ENCODE results near the gene DCHS1. TPM values are rescaled to one million over a fixed set of nuclear protein-coding genes. Genes with fewer than 3 reads are reported as not detected.

The DCHS1 gene
- total and polyA plus RNA-seq, 4 donors, result 29.1 to 43.6 (median 40.8) TPM

DNA sequence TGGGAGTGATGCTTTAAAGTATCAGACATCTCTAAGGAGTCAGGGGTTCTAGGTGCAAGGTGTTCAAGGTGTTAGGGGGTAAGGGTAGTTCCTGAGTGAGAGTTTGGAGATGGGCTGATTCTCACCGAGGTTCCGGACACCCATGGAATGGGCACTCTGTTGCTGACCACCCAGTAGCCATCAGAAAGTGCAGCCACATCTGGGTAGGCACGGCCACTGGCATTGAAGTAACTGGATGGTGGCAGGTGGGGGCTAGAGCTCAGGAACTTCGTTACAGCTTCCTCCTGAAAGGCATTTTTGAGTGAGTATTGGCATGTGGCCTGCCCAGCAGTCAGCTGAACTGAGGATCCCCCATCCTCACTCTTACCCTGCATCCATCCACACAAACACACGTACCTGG lies 40.6 kb downstream of the DCHS1 start:
- Histone ChIP-seq H3K4me3 (ENCODE audit: low read depth, low read length) (no peak overlapping the region), H3K4me1 (ENCODE audit: control insufficient read depth, insufficient read depth, low read length) (peaks cover 39% of the 10 kb centered on the region), H3K27me3 (ENCODE audit: control insufficient read depth, insufficient read depth, low read length) (no peaks in the 10 kb centered on the region), H3K9me3 (ENCODE audit: control insufficient read depth, insufficient read depth, low read length) (no peaks in the 10 kb centered on the region), H3K36me3 (ENCODE audit: control insufficient read depth, insufficient read depth, low read length) (peaks cover 35% of the 10 kb centered on the region), H3K27ac (ENCODE audit: low read depth, low read length) (no peak overlapping the region)
- 100% methylated on average over 3 of the region's 5 CpGs for WGBS (ENCODE audit: insufficient coverage)
- DNase-seq (ENCODE audit: low read depth in 4 of 6, low spot score in 6 of 6), result no peak

- DNase-seq (ENCODE audit: low read depth in 4 of 6, low spot score in 6 of 6), result no peak
- Histone ChIP-seq H3K36me3 (ENCODE audit: control insufficient read depth, insufficient read depth, low read length) (peaks cover 41% of the 10 kb centered on the region), H3K4me1 (ENCODE audit: control insufficient read depth, insufficient read depth, low read length) (peaks cover 38% of the 10 kb centered on the region), H3K4me3 (ENCODE audit: low read depth, low read length) (no peak overlapping the region), H3K9me3 (ENCODE audit: control insufficient read depth, insufficient read depth, low read length) (no peaks in the 10 kb centered on the region), H3K27me3 (ENCODE audit: control insufficient read depth, insufficient read depth, low read length) (no peaks in the 10 kb centered on the region), H3K27ac (ENCODE audit: low read depth, low read length) (no peak overlapping the region)
- WGBS (ENCODE audit: insufficient coverage), result 100% methylated on average over 1 of the region's 2 CpGs
Observed at GRCh38 chr11:6614446-6614845, 41.2 kb downstream of the DCHS1 start.

DNA sequence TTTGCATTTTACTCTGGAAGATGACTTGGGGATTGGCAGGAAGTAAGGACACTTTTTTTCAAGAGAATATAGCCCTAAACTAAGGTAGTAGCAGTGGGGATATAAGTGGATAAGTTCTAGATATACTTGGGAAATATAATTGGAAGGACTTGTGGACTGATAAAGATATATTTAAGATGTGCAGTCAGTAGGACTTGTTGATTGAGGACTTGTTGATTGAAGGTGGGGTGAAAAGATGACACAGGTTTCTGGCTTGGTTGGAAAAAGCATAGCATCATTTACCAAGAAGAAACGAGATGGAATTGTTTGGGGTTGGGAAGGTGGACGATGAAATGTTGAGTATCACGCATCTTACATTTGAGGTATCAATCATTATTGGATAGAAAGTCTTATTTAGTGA lies 42.1 kb downstream of the DCHS1 start:
- Histone ChIP-seq H3K27me3 (ENCODE audit: control insufficient read depth, insufficient read depth, low read length) (no peaks in the 10 kb centered on the region), H3K36me3 (ENCODE audit: control insufficient read depth, insufficient read depth, low read length) (peaks cover 50% of the 10 kb centered on the region), H3K4me1 (ENCODE audit: control insufficient read depth, insufficient read depth, low read length) (peaks cover 30% of the 10 kb centered on the region), H3K9me3 (ENCODE audit: control insufficient read depth, insufficient read depth, low read length) (no peaks in the 10 kb centered on the region), H3K4me3 (ENCODE audit: low read depth, low read length) (no peak overlapping the region), H3K27ac (ENCODE audit: low read depth, low read length) (peak overlapping the region; percentile 99)
- DNase-seq (ENCODE audit: low read depth in 4 of 6, low spot score in 6 of 6), result no peak
- 92% methylated on average over 3 of the region's 3 CpGs for WGBS (ENCODE audit: insufficient coverage)

DNA sequence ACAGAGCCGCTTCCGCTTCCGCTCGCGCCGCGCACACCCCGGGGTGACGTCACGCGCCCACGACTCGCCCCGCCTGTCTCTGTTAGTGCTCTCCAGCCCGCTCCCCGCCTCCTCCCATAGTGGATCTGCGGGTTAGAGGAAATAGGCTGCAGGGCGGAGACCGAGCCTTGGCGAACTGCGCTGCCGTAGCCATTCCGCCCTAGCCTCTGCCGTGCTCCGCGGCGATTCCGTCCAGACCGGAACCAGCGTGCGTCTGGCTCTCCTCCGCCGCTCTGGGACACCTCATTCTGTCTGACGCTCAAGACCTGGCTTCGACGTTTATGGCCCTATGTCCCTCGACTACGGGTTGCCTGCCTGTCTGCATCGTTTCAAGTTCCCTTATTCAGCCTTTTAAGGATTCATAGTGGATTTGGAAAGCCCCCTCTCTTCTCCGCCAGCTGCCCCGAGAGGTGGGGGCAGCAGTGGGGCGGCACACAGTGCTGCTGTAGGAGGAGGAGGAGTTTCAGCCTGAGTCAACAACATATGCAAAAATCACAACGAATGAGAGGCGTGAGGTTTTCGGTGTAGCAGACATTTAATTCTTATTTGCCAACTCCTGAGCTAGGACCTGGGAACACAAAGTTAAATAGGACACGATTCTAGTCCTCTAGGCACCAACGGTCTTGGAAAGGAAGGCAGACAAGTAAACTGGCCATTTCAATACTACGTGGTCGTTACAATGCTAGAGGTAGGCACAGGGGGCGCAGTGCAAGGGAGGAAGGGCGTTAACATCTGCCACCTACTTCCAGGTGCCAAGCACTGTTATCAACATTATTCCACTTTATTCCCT lies 43.2 kb downstream of the DCHS1 start, which contains the start of gene TAF10:
TSS of gene TAF10 (minus strand) at position 4 of the 829 bp plus-strand sequence. CDS start 27 bp downstream, outside the sequence.
- Histone ChIP-seq H3K27me3 (ENCODE audit: control insufficient read depth, insufficient read depth, low read length) (no peaks in the 10 kb centered on the region), H3K36me3 (ENCODE audit: control insufficient read depth, insufficient read depth, low read length) (peaks cover 59% of the 10 kb centered on the region), H3K4me1 (ENCODE audit: control insufficient read depth, insufficient read depth, low read length) (peaks cover 21% of the 10 kb centered on the region), H3K27ac (ENCODE audit: low read depth, low read length) (peak within 1 kb of the TSS; percentile 99), H3K4me3 (ENCODE audit: low read depth, low read length) (peak within 1 kb of the TSS; percentile 91), H3K9me3 (ENCODE audit: control insufficient read depth, insufficient read depth, low read length) (no peaks in the 10 kb centered on the region)
- WGBS (ENCODE audit: insufficient coverage), result 0% methylated on average over 42 of the region's 51 CpGs
- peak; percentile 85 to 98 (median 89) for DNase-seq (ENCODE audit: low read depth in 4 of 6, low spot score in 6 of 6)

DNA sequence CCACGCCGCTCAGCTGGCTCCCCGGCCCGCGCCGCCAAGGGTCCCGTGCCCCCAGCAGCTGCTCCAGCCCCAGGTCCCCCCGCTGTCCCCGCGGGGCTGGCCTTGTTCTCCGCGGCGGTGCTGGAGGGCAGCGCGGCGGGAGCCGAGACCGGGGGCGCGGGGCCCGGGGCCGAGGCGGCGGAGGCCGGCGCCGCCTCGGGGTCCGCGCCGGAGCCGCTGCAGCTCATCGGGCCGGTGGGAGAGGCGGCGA lies 43.7 kb downstream of the DCHS1 start:
- H3K4me1 ChIP-seq (ENCODE audit: control insufficient read depth, insufficient read depth, low read length), result peaks cover 22% of the 10 kb centered on the region
- H3K27ac ChIP-seq (ENCODE audit: low read depth, low read length), result peak overlapping the region; percentile 89
- H3K36me3 ChIP-seq (ENCODE audit: control insufficient read depth, insufficient read depth, low read length), result peaks cover 59% of the 10 kb centered on the region
- peak overlapping the region; percentile 91 for H3K4me3 ChIP-seq (ENCODE audit: low read depth, low read length)
- WGBS (ENCODE audit: insufficient coverage), result under 1% methylated on average over 36 of the region's 36 CpGs
- no peaks in the 10 kb centered on the region for H3K27me3 ChIP-seq (ENCODE audit: control insufficient read depth, insufficient read depth, low read length)
- DNase-seq (ENCODE audit: low read depth in 4 of 6, low spot score in 6 of 6), result no peak
- no peaks in the 10 kb centered on the region for H3K9me3 ChIP-seq (ENCODE audit: control insufficient read depth, insufficient read depth, low read length)

DNA sequence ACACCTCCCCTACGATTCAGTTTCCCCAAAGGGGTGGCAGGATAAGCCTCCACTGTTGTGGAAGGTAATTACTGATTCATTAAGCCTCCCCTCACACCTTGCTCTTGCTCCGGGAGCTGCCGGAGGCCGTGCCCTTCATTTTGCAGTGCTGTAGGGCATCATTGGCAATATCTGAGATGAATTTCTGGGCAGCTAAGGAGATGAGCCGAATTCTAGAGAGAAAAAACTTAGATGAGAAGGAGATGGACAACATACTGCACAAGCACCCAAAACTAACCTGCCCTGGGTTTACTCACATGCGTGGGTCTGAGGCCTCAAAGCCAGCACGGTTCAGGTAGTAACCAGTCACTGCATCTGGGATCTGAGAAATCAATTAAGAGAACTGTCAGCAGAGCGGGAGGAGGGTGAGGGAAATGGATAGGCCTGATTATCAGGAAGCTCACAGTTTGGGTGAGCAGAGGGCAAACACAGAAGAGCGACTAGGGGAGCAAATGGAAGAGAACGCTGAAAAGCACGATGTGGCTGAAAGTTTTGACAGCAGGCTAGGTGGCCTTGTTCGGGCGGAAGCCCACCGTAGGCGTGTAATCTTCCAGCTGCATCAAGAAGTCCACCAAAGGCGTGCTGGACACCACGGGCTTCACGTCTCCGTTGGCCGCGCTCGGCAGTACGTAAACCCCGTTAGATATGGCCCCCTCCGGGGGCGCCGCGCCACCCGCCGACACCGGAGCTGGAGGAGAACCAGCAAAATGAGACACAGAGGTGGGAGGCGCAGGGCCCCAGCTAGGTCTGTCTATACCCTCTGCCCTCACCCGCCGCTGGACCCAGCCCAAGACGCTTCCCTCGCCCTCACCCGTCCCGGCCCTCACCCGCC lies 44.3 kb downstream of the DCHS1 start:
- Histone ChIP-seq H3K4me3 (ENCODE audit: low read depth, low read length) (peak overlapping the region; percentile 91), H3K9me3 (ENCODE audit: control insufficient read depth, insufficient read depth, low read length) (no peaks in the 10 kb centered on the region), H3K27ac (ENCODE audit: low read depth, low read length) (peak overlapping the region; percentile 89), H3K27me3 (ENCODE audit: control insufficient read depth, insufficient read depth, low read length) (no peaks in the 10 kb centered on the region), H3K4me1 (ENCODE audit: control insufficient read depth, insufficient read depth, low read length) (peaks cover 27% of the 10 kb centered on the region), H3K36me3 (ENCODE audit: control insufficient read depth, insufficient read depth, low read length) (peaks cover 53% of the 10 kb centered on the region)
- WGBS (ENCODE audit: insufficient coverage), result 4% methylated on average over 34 of the region's 39 CpGs
- no peak for DNase-seq (ENCODE audit: low read depth in 4 of 6, low spot score in 6 of 6)

- 95% methylated on average over 5 of the region's 6 CpGs for WGBS (ENCODE audit: insufficient coverage)
- Histone ChIP-seq H3K36me3 (ENCODE audit: control insufficient read depth, insufficient read depth, low read length) (peaks cover 47% of the 10 kb centered on the region), H3K4me3 (ENCODE audit: low read depth, low read length) (no peak overlapping the region)
Observed at GRCh38 chr11:6610591-6610990, 45.0 kb downstream of the DCHS1 start.

GRCh38 chr11:6609502-6610015 lies 46.0 kb downstream of the DCHS1 start:
- 86% methylated on average over 6 of the region's 8 CpGs for WGBS (ENCODE audit: insufficient coverage)
- peaks cover 37% of the 10 kb centered on the region for H3K4me1 ChIP-seq (ENCODE audit: control insufficient read depth, insufficient read depth, low read length)
- no peak overlapping the region for H3K27ac ChIP-seq (ENCODE audit: low read depth, low read length)
- H3K9me3 ChIP-seq (ENCODE audit: control insufficient read depth, insufficient read depth, low read length), result no peaks in the 10 kb centered on the region
- H3K36me3 ChIP-seq (ENCODE audit: control insufficient read depth, insufficient read depth, low read length), result peaks cover 41% of the 10 kb centered on the region
- no peak overlapping the region for H3K4me3 ChIP-seq (ENCODE audit: low read depth, low read length)
- H3K27me3 ChIP-seq (ENCODE audit: control insufficient read depth, insufficient read depth, low read length), result no peaks in the 10 kb centered on the region
- no peak for DNase-seq (ENCODE audit: low read depth in 4 of 6, low spot score in 6 of 6)

More at GRCh38 chr11:6610591-6610990, 45.0 kb downstream of the DCHS1 start:
- Histone ChIP-seq H3K27ac (ENCODE audit: low read depth, low read length) (no peak overlapping the region), H3K9me3 (ENCODE audit: control insufficient read depth, insufficient read depth, low read length) (no peaks in the 10 kb centered on the region), H3K27me3 (ENCODE audit: control insufficient read depth, insufficient read depth, low read length) (no peaks in the 10 kb centered on the region), H3K4me1 (ENCODE audit: control insufficient read depth, insufficient read depth, low read length) (peaks cover 32% of the 10 kb centered on the region)
- DNase-seq (ENCODE audit: low read depth in 4 of 6, low spot score in 6 of 6), result no peak

DNA sequence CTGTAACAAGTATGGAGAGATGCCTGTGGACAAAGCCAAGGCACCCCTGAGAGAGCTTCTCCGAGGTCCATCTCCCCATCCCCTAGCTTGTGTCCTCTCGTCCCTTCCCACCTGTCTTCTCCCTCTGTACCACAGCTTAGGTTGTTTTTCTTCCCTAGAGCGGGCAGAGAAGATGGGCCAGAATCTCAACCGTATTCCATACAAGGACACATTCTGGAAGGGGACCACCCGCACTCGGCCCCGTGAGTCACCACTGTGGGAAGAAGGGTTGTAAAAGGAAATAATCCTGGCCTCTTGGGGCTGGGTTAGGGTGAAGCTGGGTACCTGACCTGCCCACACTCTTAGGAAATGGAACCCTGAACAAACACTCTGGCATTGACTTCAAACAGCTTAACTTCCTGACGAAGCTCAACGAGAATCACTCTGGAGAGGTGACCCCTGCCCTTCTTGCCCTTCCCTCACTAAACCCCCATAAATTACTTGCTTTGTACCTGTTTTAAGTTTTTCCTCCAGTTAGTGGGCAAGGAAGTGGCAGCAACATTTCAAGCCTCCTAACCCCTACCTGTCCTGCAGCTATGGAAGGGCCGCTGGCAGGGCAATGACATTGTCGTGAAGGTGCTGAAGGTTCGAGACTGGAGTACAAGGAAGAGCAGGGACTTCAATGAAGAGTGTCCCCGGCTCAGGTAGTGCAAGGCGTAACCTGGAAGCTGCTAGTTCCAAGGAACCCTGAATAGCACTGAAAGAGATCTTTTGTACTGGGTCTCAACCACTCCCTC lies 46.7 kb downstream of the DCHS1 start:
- Histone ChIP-seq H3K27me3 (ENCODE audit: control insufficient read depth, insufficient read depth, low read length) (no peaks in the 10 kb centered on the region), H3K27ac (ENCODE audit: low read depth, low read length) (no peak overlapping the region), H3K4me1 (ENCODE audit: control insufficient read depth, insufficient read depth, low read length) (peaks cover 37% of the 10 kb centered on the region), H3K9me3 (ENCODE audit: control insufficient read depth, insufficient read depth, low read length) (no peaks in the 10 kb centered on the region), H3K36me3 (ENCODE audit: control insufficient read depth, insufficient read depth, low read length) (peaks cover 41% of the 10 kb centered on the region), H3K4me3 (ENCODE audit: low read depth, low read length) (no peak overlapping the region)
- WGBS (ENCODE audit: insufficient coverage), result 89% methylated on average over 10 of the region's 14 CpGs
- DNase-seq (ENCODE audit: low read depth in 4 of 6, low spot score in 6 of 6), result no peak

Data from spinal cord (tissue), 10 donors.